GM19328 (cell line): ENCODE measurements around the gene OSM.

Source experiments
- ATAC-seq: cut with Tn5 transposase; IDR thresholded peaks from one replicate; pipeline ENCODE4 v1.9.1; 2021; ENCODE audit warnings: mild to moderate bottlenecking, moderate library complexity; ENCODE audit not compliant: unreplicated experiment

Gene OSM

GRCh38 chr22:30266445-30267381, at the start of gene OSM:
Gene OSM (minus strand): TSS chr22:30266851. CDS start chr22:30266799, 52 bp downstream.
- no peak for ATAC-seq

GRCh38 chr22:30315962-30316576, 49.4 kb upstream of the OSM start:
- ATAC-seq, result no peak

GRCh38 chr22:30314915-30315314, 48.3 kb upstream of the OSM start:
- no peak for ATAC-seq

GRCh38 chr22:30313527-30314363, 47.1 kb upstream of the OSM start:
- ATAC-seq, result no peak

- no peak for ATAC-seq
Measured at GRCh38 chr22:30312053-30312452, 45.4 kb upstream of the OSM start.

- ATAC-seq, result no peak
Measured at GRCh38 chr22:30310881-30311771, 44.5 kb upstream of the OSM start.

- no peak for ATAC-seq
Measured at GRCh38 chr22:30309951-30310741, 43.5 kb upstream of the OSM start.

- no peak for ATAC-seq
Measured at GRCh38 chr22:30308518-30309230, 42.0 kb upstream of the OSM start.

- no peak for ATAC-seq
Measured at GRCh38 chr22:30308093-30308492, 41.4 kb upstream of the OSM start.

GRCh38 chr22:30307041-30307574, 40.5 kb upstream of the OSM start:
- no peak for ATAC-seq

- no peak for ATAC-seq
Measured at GRCh38 chr22:30306627-30307011, 40.0 kb upstream of the OSM start.

GRCh38 chr22:30305906-30306626, 39.4 kb upstream of the OSM start:
- ATAC-seq, result no peak

- no peak for ATAC-seq
Measured at GRCh38 chr22:30305519-30305905, 38.9 kb upstream of the OSM start.

- ATAC-seq, result no peak
Measured at GRCh38 chr22:30304495-30305244, 38.0 kb upstream of the OSM start.

GRCh38 chr22:30302810-30303138, 36.1 kb upstream of the OSM start:
- ATAC-seq, result no peak

GRCh38 chr22:30301995-30302809, 35.6 kb upstream of the OSM start:
- no peak for ATAC-seq

GRCh38 chr22:30299322-30299721, 32.7 kb upstream of the OSM start:
- ATAC-seq, result no peak
